Lower leg skin (tissue), 4 donors: Measurements from ENCODE around the gene UBE2J2. TPM values are rescaled to one million over a fixed set of nuclear protein-coding genes. Genes with fewer than 3 reads are reported as not detected.

ENCODE experiments used
- DNase-seq, 2 donors: peaks; one replicate each; pipeline ENCODE4 v3.0.0-alpha.2; 2019; ENCODE audit warnings: low spot score in 2 of 2
- H3K4me3 ChIP-seq: fragments of 200-600 bp; sonication (generic); 2 replicates; pipeline ENCODE4 v1.5.1; 2017; ENCODE audit warnings: mild to moderate bottlenecking, low read depth; ENCODE audit not compliant: poor library complexity, severe bottlenecking
- POLR2A ChIP-seq, 2 donors: fragments of 450-650 bp; IDR thresholded peaks; one replicate each; pipeline ENCODE4 v1.6.1; 2016 to 2017; ENCODE audit warnings: antibody characterized with exemption in 2 of 2, mild to moderate bottlenecking in 1 of 2, moderate library complexity in 1 of 2
- WGBS, 2 donors: methylation state at CpG; one replicate each; pipeline ENCODE4 v1.1.5; 2018; 5-methylcytosine and 5-hydroxymethylcytosine counted together
- intact Hi-C: fragments of 100-400 bp; cut with DNase I; formaldehyde crosslinking; loops from one replicate; pipeline ENCODE4 v1.15.0; 2023; ENCODE audit warnings: low total_unique reads
- total RNA-seq, 4 donors: library from RNA; depleted of rRNA; stranded (reverse); fragments of >200 nt; gene quantifications; one replicate each; pipeline ENCODE4 v1.1.0, GENCODE V29; 2016
- TF ChIP-seq, protein P1 (sequence below), 3 donors: fragments of 450-650 bp; IDR thresholded peaks; one replicate each; pipeline ENCODE4 v1.5.1; 2016; ENCODE audit warnings: antibody characterized with exemption in 3 of 3, mild to moderate bottlenecking in 3 of 3, moderate library complexity in 2 of 3

The UBE2J2 gene
- total RNA-seq, 4 donors from 2014 or later, result 49.0 to 72.8 (median 54.0) TPM

DNA sequence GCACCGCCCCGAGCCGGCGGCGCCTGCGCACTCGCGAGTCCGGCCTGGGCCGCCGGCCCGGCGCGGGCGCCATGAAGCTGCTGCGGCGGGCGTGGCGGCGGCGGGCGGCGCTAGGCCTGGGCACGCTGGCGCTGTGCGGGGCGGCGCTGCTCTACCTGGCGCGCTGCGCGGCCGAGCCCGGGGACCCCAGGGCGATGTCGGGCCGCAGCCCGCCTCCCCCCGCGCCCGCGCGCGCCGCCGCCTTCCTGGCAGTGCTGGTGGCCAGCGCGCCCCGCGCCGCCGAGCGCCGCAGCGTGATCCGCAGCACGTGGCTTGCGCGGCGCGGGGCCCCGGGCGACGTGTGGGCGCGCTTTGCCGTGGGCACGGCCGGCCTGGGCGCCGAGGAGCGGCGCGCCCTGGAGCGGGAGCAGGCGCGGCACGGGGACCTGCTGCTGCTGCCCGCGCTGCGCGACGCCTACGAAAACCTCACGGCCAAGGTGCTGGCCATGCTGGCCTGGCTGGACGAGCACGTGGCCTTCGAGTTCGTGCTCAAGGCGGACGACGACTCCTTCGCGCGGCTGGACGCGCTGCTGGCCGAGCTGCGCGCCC is 41.4 kb downstream of the UBE2J2 start, which contains the start of gene B3GALT6:
Gene B3GALT6, plus strand, starts transcription at position 30 of the 588 bp plus-strand sequence. Its CDS starts 42 bp downstream, at position 72.
- no peak for DNase-seq
- TF ChIP-seq, protein P1, sequence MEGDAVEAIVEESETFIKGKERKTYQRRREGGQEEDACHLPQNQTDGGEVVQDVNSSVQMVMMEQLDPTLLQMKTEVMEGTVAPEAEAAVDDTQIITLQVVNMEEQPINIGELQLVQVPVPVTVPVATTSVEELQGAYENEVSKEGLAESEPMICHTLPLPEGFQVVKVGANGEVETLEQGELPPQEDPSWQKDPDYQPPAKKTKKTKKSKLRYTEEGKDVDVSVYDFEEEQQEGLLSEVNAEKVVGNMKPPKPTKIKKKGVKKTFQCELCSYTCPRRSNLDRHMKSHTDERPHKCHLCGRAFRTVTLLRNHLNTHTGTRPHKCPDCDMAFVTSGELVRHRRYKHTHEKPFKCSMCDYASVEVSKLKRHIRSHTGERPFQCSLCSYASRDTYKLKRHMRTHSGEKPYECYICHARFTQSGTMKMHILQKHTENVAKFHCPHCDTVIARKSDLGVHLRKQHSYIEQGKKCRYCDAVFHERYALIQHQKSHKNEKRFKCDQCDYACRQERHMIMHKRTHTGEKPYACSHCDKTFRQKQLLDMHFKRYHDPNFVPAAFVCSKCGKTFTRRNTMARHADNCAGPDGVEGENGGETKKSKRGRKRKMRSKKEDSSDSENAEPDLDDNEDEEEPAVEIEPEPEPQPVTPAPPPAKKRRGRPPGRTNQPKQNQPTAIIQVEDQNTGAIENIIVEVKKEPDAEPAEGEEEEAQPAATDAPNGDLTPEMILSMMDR (IDR thresholded peaks at IDR 0.05), result no peak
- no peak for TF ChIP-seq POLR2A (IDR thresholded peaks at IDR 0.05)
- intact Hi-C loops, result no loop called here
- peak within 1 kb of the TSS; percentile 95 for H3K4me3 ChIP-seq
- WGBS, 2 donors, result 13% methylated on average over 9 of the region's 100 CpGs; no CpG with 5 or more reads in 1 of the 2 donors

DNA sequence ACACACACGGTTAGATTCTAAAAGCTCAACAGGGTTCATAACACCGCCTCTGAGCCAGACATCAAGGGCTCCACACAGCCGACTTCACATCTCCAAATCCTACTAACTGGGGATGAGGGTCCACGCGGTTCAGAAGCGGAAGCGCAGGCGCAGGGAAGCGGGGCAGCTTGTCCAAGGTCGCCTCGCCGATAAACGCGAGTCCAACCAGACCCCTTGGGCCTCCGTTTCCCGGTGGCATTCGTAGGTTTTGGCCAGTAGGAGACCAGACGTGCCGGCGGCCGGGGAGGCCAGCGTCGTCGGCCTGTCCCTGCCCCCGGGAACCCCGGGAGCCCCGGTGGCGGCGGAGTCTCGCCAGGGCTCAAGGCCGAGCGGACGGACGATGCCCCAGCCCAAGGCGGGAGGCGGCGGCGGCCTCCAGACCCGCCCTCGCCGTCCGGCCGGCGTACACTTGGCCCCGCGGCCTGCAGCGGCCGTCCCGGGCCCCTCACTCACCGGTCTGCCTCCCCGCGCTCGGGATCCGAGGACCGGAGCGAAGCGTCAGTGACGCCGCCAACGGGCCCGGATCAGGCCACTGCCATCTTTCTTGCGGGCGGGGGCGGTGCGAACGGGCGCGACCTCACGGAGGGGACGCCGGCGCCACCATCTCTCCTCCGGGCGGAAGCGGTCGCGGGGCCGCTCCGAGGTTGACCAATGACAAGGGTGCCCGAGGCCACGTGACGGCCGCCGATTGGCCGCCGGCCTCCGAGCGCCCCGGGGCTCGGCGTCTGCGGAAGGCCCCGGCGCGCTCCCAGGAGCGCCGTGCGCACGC is 42.0 kb downstream of the UBE2J2 start, which contains the start of gene SDF4:
Gene SDF4, minus strand, starts transcription at position 602 of the 808 bp plus-strand sequence. CDS start 3,229 bp downstream, outside the sequence.
- peak within 1 kb of the TSS; percentile 95 for H3K4me3 ChIP-seq
- intact Hi-C loops, result no loop called here

GRCh38 chr1:1230656-1231399 is 42.8 kb downstream of the UBE2J2 start:
- DNase-seq, result no peak
- peak overlapping the region; percentile 95 for H3K4me3 ChIP-seq
- TF ChIP-seq POLR2A (IDR thresholded peaks at IDR 0.05), result no peak
- TF ChIP-seq, protein P1 (IDR thresholded peaks at IDR 0.05), result no peak
- 8 to 10% methylated on average over 23 to 24 of the region's 24 CpGs for WGBS, 2 donors
- intact Hi-C loops, result no loop called here

More for the DNA sequence above, 42.0 kb downstream of the UBE2J2 start, which contains the start of gene SDF4:
- TF ChIP-seq, protein P1 (IDR thresholded peaks at IDR 0.05), result no peak
- TF ChIP-seq POLR2A (IDR thresholded peaks at IDR 0.05), result no peak
- DNase-seq, result peak; percentile 94 to 99
- 0 to 1% methylated on average over 42 to 68 of the region's 99 CpGs for WGBS, 2 donors

DNA sequence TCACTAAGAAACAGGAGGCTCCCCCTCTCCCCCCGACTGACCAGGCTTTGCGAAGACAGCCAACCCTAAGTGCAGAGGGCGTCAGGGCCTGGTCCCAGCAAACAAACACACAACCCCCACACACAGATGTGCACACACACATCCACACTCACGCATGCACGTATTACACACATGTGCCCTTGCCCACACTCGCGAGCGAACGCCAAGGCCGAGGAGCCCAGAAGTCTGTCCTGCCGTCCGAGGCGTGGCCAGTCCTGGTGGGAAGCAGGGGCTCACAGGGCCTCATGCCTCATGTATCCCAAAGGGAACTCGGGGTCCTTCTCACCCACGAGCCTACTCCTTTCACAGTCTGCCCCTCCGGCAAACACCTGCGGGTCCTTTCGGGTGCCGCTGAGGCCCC is 43.9 kb downstream of the UBE2J2 start:
- TF ChIP-seq POLR2A (IDR thresholded peaks at IDR 0.05), result no peak
- TF ChIP-seq, protein P1 (IDR thresholded peaks at IDR 0.05), result no peak
- no peak for DNase-seq
- 81 to 92% methylated on average over 16 to 19 of the region's 19 CpGs for WGBS, 2 donors
- intact Hi-C loops, result no loop called here
- no peak overlapping the region for H3K4me3 ChIP-seq

GRCh38 chr1:1228596-1229321 is 44.9 kb downstream of the UBE2J2 start:
- 88 to 92% methylated on average over 27 to 28 of the region's 28 CpGs for WGBS, 2 donors
- intact Hi-C loops, result no loop called here
- TF ChIP-seq, protein P1 (IDR thresholded peaks at IDR 0.05), result no peak
- no peak for TF ChIP-seq POLR2A (IDR thresholded peaks at IDR 0.05)
- no peak for DNase-seq
- no peak overlapping the region for H3K4me3 ChIP-seq
